ENCODE data around the gene ACACB. TPM values are rescaled to one million over a fixed set of nuclear protein-coding genes. Genes with fewer than 3 reads are reported as not detected.
A peak's percentile ranks its signal among the peaks of the same experiment; 100 is the strongest.
"Not testable (repeated sequence)": the region's sequence is repeated elsewhere in the genome, so short reads cannot be mapped to it uniquely, and the experiment has no call there.

The ACACB gene
- total RNA-seq, 6 experiments from 2014 or later = 107 to 237 (median 187) TPM

DNA sequence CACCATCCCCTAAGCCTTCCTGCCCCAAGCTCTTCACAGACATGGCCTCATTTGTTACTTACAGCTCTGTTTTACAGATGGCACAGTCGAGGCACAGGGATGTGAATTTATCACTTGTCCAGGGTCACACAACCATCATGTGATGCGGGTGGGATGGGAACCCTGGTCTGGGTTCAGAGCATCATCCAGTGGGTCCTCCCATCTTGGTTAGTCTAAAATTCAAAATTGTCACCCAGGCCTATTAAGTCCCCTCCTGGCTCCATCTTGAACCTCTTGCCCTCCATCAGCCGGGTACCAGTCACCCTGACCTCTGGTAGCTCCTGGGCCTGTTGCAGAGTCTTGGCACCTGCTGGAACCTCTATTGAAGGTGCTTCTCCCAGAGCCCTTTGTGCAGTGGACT, 52.9 kb downstream of the ACACB start:
- Histone ChIP-seq H3K27ac (no peak overlapping the region), H3K4me1 (no peaks in the 10 kb centered on the region), H3K27me3 (no peaks in the 10 kb centered on the region), H3K9me3 (no peaks in the 10 kb centered on the region), H3K4me3 (no peak overlapping the region), H3K36me3 (peaks cover 0 to 82% (median 53%) of the 10 kb centered on the region in 4 donors)
- DNase-seq = no peak
- TF ChIP-seq, protein P1, sequence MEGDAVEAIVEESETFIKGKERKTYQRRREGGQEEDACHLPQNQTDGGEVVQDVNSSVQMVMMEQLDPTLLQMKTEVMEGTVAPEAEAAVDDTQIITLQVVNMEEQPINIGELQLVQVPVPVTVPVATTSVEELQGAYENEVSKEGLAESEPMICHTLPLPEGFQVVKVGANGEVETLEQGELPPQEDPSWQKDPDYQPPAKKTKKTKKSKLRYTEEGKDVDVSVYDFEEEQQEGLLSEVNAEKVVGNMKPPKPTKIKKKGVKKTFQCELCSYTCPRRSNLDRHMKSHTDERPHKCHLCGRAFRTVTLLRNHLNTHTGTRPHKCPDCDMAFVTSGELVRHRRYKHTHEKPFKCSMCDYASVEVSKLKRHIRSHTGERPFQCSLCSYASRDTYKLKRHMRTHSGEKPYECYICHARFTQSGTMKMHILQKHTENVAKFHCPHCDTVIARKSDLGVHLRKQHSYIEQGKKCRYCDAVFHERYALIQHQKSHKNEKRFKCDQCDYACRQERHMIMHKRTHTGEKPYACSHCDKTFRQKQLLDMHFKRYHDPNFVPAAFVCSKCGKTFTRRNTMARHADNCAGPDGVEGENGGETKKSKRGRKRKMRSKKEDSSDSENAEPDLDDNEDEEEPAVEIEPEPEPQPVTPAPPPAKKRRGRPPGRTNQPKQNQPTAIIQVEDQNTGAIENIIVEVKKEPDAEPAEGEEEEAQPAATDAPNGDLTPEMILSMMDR (IDR thresholded peaks at IDR 0.05) = no peak
- TF ChIP-seq POLR2A (IDR thresholded peaks at IDR 0.05) = no peak
- ATAC-seq = peak; percentile 12 to 31 (median 18)
- WGBS (ENCODE audit: insufficient coverage, low coverage, low lambda C conversion rate, missing lambda C conversion rate) = 92% methylated on average over 2 of the region's 3 CpGs
- intact Hi-C loops (cut with DNase I) = no loop called here

DNA sequence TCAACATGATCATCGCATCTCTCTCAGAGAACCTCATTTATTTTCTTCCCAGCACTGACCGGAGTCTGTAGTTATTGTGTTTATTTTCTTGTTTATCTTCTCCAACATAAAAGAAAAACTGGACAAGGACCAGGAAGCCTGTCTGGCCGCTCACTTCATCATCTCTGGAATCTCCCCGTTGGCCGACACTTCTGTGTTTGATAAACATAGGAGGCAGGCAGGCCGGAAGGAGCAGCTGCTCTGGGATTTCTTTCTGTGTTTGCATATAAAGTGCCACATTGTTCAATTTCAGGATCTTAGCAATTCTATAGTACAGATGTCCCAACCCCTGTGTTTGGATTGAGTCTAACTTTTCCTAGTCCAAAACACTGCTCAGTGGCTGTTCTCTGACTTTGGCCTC, 53.3 kb downstream of the ACACB start:
- no peaks in the 10 kb centered on the region for H3K27me3 ChIP-seq
- no peak for TF ChIP-seq POLR2A (IDR thresholded peaks at IDR 0.05)
- TF ChIP-seq, protein P1 (IDR thresholded peaks at IDR 0.05) = no peak
- H3K27ac ChIP-seq = no peak overlapping the region
- DNase-seq (no peak), ATAC-seq (peak in 3 of 4 donors; percentile 19 to 69 (median 19))
- no peaks in the 10 kb centered on the region for H3K4me1 ChIP-seq
- intact Hi-C loops (cut with DNase I) = no loop called here
- peaks cover 0 to 82% (median 55%) of the 10 kb centered on the region in 4 donors for H3K36me3 ChIP-seq
- H3K9me3 ChIP-seq = no peaks in the 10 kb centered on the region
- 18% methylated on average over 4 of the region's 6 CpGs for WGBS (ENCODE audit: insufficient coverage, low coverage, low lambda C conversion rate, missing lambda C conversion rate)
- no peak overlapping the region for H3K4me3 ChIP-seq

DNA sequence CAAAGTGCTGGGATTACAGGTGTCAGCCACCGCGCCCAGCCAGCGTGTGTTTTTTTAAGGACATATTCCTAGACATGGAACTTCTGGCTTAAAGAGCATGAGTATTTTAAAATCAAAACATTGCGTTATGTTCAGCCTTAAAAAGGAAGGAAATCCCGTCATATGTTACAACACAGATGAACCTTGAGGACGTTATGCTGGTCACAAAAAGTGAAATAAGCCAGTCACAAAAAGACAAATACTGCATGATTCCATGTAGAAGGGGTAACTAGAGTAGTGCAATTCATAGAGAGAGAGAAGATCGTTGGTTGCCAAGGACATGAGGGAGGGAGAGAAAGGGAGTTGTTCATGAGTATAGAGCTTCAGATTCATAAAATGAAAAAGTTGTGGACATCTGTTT, 53.9 kb downstream of the ACACB start:
- peak in 2 of 4 donors; percentile 12 to 26 for ATAC-seq
- no peak for DNase-seq
- no peak for TF ChIP-seq POLR2A (IDR thresholded peaks at IDR 0.05)
- TF ChIP-seq, protein P1 (IDR thresholded peaks at IDR 0.05) = no peak
- H3K27ac ChIP-seq = no peak overlapping the region
- H3K27me3 ChIP-seq = no peaks in the 10 kb centered on the region
- WGBS (ENCODE audit: insufficient coverage, low coverage, low lambda C conversion rate, missing lambda C conversion rate) = 62% methylated on average over 7 of the region's 7 CpGs
- H3K36me3 ChIP-seq = peaks cover 0 to 87% (median 58%) of the 10 kb centered on the region in 4 donors
- H3K4me1 ChIP-seq = no peaks in the 10 kb centered on the region
- intact Hi-C loops (cut with DNase I) = no loop called here
- H3K4me3 ChIP-seq = no peak overlapping the region
- no peaks in the 10 kb centered on the region for H3K9me3 ChIP-seq

DNA sequence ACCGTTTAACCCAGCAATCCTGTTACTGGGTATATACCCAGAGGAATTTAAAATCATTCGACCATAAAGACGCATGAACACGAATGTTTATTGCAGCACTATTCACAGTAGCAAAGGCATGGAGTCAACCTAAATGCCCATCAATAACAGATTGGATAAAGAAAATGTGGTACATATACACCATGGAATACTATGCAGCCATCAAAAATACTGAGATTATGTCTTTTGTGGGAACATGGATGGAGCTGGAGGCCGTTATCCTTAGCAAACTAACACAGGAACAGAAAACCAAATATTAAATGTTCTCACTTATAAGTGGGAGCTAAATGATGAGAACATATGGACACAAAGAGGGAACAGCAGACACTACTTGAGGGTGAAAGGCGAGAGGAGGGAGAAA, 56.4 kb downstream of the ACACB start:
- H3K4me3 ChIP-seq; DNase-seq; ATAC-seq; H3K4me1 ChIP-seq; H3K9me3 ChIP-seq; H3K27me3 ChIP-seq; H3K27ac ChIP-seq; intact Hi-C loops (cut with DNase I): not testable (repeated sequence)
- WGBS (ENCODE audit: insufficient coverage, low coverage, low lambda C conversion rate, missing lambda C conversion rate) = 89% methylated on average over 5 of the region's 6 CpGs
- H3K36me3 ChIP-seq = peaks cover 0 to 97% (median 61%) of the 10 kb centered on the region in 4 donors

DNA sequence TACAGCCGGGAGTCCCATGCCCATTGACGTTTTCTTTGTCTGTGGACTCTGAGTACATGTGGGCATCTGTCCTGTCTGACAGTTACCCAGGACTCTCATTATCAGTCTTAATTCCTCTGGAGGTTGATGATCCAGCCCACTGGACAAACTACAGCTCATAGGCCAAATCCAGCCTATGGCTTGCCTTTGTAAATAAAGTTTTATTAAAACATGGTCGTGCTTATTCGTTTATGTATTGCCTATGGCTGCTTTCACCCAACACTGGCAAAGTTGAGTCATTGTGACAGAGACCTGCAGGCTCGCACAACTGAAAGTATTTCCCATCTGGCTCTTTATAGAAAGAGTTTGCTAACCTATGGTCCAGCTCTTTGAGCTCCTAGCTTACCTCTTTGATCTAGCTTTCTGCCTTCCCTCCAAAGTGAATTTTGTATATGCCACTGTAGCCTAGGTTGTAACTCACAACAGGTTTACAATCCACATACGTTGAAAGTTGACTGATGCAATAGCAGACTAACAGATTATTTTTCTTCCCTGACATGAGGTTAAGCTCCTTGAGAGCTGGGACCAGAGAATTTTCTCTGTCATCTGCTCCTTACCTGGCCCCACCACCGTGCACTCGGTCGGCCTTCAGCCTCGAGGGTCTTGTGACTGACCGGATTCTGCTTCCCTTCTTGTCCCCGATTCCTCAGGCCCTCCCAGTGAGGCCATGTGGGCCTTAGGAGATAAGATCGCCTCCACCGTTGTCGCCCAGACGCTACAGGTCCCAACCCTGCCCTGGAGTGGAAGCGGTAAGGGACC, 57.3 kb downstream of the ACACB start:
- H3K27ac ChIP-seq = no peak overlapping the region
- no peaks in the 10 kb centered on the region for H3K4me1 ChIP-seq
- DNase-seq = no peak
- ATAC-seq = peak; percentile 16 to 54 (median 40)
- H3K36me3 ChIP-seq = peaks cover 0 to 97% (median 58%) of the 10 kb centered on the region in 4 donors
- no peaks in the 10 kb centered on the region for H3K27me3 ChIP-seq
- 89% methylated on average over 14 of the region's 17 CpGs for WGBS (ENCODE audit: insufficient coverage, low coverage, low lambda C conversion rate, missing lambda C conversion rate)
- intact Hi-C loops (cut with DNase I) = no loop called here
- H3K4me3 ChIP-seq = no peak overlapping the region
- TF ChIP-seq POLR2A (IDR thresholded peaks at IDR 0.05) = no peak
- TF ChIP-seq, protein P1 (IDR thresholded peaks at IDR 0.05) = no peak
- H3K9me3 ChIP-seq = no peaks in the 10 kb centered on the region
